ENCODE results near the gene THAP3.

DNA sequence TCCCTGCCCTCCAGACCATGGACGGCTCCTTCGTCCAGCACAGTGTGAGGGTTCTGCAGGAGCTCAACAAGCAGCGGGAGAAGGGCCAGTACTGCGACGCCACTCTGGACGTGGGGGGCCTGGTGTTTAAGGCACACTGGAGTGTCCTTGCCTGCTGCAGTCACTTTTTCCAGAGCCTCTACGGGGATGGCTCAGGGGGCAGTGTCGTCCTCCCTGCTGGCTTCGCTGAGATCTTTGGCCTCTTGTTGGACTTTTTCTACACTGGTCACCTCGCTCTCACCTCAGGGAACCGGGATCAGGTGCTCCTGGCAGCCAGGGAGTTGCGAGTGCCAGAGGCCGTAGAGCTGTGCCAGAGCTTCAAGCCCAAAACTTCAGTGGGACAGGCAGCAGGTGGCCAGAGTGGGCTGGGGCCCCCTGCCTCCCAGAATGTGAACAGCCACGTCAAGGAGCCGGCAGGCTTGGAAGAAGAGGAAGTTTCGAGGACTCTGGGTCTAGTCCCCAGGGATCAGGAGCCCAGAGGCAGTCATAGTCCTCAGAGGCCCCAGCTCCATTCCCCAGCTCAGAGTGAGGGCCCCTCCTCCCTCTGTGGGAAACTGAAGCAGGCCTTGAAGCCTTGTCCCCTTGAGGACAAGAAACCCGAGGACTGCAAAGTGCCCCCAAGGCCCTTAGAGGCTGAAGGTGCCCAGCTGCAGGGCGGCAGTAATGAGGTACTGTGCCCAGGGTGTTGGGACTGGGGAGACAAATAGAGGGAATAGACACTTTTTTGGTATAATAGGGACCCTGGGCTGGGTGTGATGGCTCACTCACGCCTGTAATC, 43.9 kb upstream of the THAP3 start:
- TF ChIP-seq, protein P1, sequence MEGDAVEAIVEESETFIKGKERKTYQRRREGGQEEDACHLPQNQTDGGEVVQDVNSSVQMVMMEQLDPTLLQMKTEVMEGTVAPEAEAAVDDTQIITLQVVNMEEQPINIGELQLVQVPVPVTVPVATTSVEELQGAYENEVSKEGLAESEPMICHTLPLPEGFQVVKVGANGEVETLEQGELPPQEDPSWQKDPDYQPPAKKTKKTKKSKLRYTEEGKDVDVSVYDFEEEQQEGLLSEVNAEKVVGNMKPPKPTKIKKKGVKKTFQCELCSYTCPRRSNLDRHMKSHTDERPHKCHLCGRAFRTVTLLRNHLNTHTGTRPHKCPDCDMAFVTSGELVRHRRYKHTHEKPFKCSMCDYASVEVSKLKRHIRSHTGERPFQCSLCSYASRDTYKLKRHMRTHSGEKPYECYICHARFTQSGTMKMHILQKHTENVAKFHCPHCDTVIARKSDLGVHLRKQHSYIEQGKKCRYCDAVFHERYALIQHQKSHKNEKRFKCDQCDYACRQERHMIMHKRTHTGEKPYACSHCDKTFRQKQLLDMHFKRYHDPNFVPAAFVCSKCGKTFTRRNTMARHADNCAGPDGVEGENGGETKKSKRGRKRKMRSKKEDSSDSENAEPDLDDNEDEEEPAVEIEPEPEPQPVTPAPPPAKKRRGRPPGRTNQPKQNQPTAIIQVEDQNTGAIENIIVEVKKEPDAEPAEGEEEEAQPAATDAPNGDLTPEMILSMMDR (IDR thresholded peaks at IDR 0.05): no peak
- TF ChIP-seq POLR2A (IDR thresholded peaks at IDR 0.05) (no peak), EP300 (IDR thresholded peaks at IDR 0.05) (no peak)

All from tibial nerve (tissue), 4 donors.